IPS DF 6.9 (cell line): Measurements from ENCODE around the gene SLC23A2.

Experiments used
- DNase-seq: peaks from one replicate; pipeline ENCODE4 v3.0.0-alpha.2; 2013; ENCODE audit warnings: low read depth, low spot score
- H3K27ac ChIP-seq: one replicate; pipeline ENCODE4 v1.5.1; 2013; ENCODE audit warnings: low read length, control low read depth
- H3K27me3 ChIP-seq: 2 replicates; pipeline ENCODE4 v1.6.1; 2013; ENCODE audit warnings: mild to moderate bottlenecking, low read length; ENCODE audit not compliant: control insufficient read depth, insufficient read depth
- H3K36me3 ChIP-seq: 2 replicates; pipeline ENCODE4 v1.6.1; 2013; ENCODE audit warnings: low read length; ENCODE audit not compliant: control insufficient read depth, insufficient read depth
- H3K4me1 ChIP-seq: 2 replicates; pipeline ENCODE4 v1.6.1; 2013; ENCODE audit warnings: low read length; ENCODE audit not compliant: control insufficient read depth, insufficient read depth
- H3K4me3 ChIP-seq: 2 replicates; pipeline ENCODE4 v1.5.1; 2013; ENCODE audit warnings: mild to moderate bottlenecking, low read length
- H3K9me3 ChIP-seq: 2 replicates; pipeline ENCODE4 v1.6.1; 2013; ENCODE audit warnings: low read length, inconsistent platforms; ENCODE audit not compliant: control insufficient read depth, insufficient read depth
- WGBS: extraction: QIAGEN DNeasy Blood & Tissue Kit; methylation state at CpG from one replicate; pipeline ENCODE4 v1.1.7; 2013; ENCODE audit warnings: mixed read lengths, missing lambda C conversion rate; ENCODE audit not compliant: insufficient read length, insufficient coverage; 5-methylcytosine and 5-hydroxymethylcytosine counted together

The SLC23A2 gene

GRCh38 chr20:4836473-4836872 lies 164.8 kb downstream of the SLC23A2 start:
- no peak for DNase-seq
- H3K9me3 ChIP-seq = no peaks in the 10 kb centered on the region
- no CpG with 5 or more reads among the region's 6 CpGs for WGBS
- no peaks in the 10 kb centered on the region for H3K27me3 ChIP-seq
- no peak overlapping the region for H3K27ac ChIP-seq
- H3K4me3 ChIP-seq = no peak overlapping the region
- H3K4me1 ChIP-seq = no peaks in the 10 kb centered on the region; the same call in 1 of the 2 replicates
- no peaks in the 10 kb centered on the region for H3K36me3 ChIP-seq

GRCh38 chr20:4835244-4836177 lies 165.8 kb downstream of the SLC23A2 start:
- no peak overlapping the region for H3K27ac ChIP-seq
- no peak overlapping the region for H3K4me3 ChIP-seq
- no peaks in the 10 kb centered on the region for H3K27me3 ChIP-seq
- no CpG with 5 or more reads among the region's 16 CpGs for WGBS
- H3K4me1 ChIP-seq = no peaks in the 10 kb centered on the region; the same call in 1 of the 2 replicates
- DNase-seq = no peak
- no peaks in the 10 kb centered on the region for H3K9me3 ChIP-seq
- H3K36me3 ChIP-seq = no peaks in the 10 kb centered on the region

- no peaks in the 10 kb centered on the region for H3K27me3 ChIP-seq
- no peaks in the 10 kb centered on the region; the same call in 1 of the 2 replicates for H3K4me1 ChIP-seq
- no CpG with 5 or more reads among the region's 6 CpGs for WGBS
- H3K36me3 ChIP-seq = no peaks in the 10 kb centered on the region
- no peak overlapping the region for H3K4me3 ChIP-seq
- DNase-seq = no peak
- no peaks in the 10 kb centered on the region for H3K9me3 ChIP-seq
- H3K27ac ChIP-seq = no peak overlapping the region
These were observed 168.1 kb downstream of the SLC23A2 start for GRCh38 chr20:4833074-4833728.

GRCh38 chr20:4832469-4832868 lies 168.8 kb downstream of the SLC23A2 start:
- H3K4me1 ChIP-seq = no peaks in the 10 kb centered on the region; the same call in 1 of the 2 replicates
- no peak overlapping the region for H3K27ac ChIP-seq
- H3K36me3 ChIP-seq = no peaks in the 10 kb centered on the region
- no peaks in the 10 kb centered on the region for H3K9me3 ChIP-seq
- no peak for DNase-seq
- no peak overlapping the region for H3K4me3 ChIP-seq
- H3K27me3 ChIP-seq = no peaks in the 10 kb centered on the region
- WGBS = no CpG with 5 or more reads among the region's 2 CpGs

GRCh38 chr20:4830696-4831095 lies 170.6 kb downstream of the SLC23A2 start:
- no peaks in the 10 kb centered on the region for H3K36me3 ChIP-seq
- H3K27ac ChIP-seq = no peak overlapping the region
- no CpG with 5 or more reads among the region's 2 CpGs for WGBS
- no peaks in the 10 kb centered on the region for H3K9me3 ChIP-seq
- H3K27me3 ChIP-seq = no peaks in the 10 kb centered on the region
- DNase-seq = no peak
- no peaks in the 10 kb centered on the region for H3K4me1 ChIP-seq
- H3K4me3 ChIP-seq = no peak overlapping the region

GRCh38 chr20:4830259-4830658 lies 171.1 kb downstream of the SLC23A2 start:
- H3K4me1 ChIP-seq = no peaks in the 10 kb centered on the region
- no peak overlapping the region for H3K4me3 ChIP-seq
- no peaks in the 10 kb centered on the region for H3K9me3 ChIP-seq
- DNase-seq = no peak
- no peak overlapping the region for H3K27ac ChIP-seq
- H3K36me3 ChIP-seq = no peaks in the 10 kb centered on the region
- WGBS = no CpG with 5 or more reads among the region's 3 CpGs
- no peaks in the 10 kb centered on the region for H3K27me3 ChIP-seq

GRCh38 chr20:4829514-4830215 lies 171.6 kb downstream of the SLC23A2 start:
- no peaks in the 10 kb centered on the region for H3K36me3 ChIP-seq
- no peak overlapping the region for H3K27ac ChIP-seq
- DNase-seq = no peak
- no peaks in the 10 kb centered on the region for H3K27me3 ChIP-seq
- no peaks in the 10 kb centered on the region for H3K4me1 ChIP-seq
- no peak overlapping the region for H3K4me3 ChIP-seq
- no CpG with 5 or more reads among the region's 4 CpGs for WGBS
- no peaks in the 10 kb centered on the region for H3K9me3 ChIP-seq

- DNase-seq = no peak
- WGBS = no CpG with 5 or more reads among the region's 14 CpGs
- no peak overlapping the region for H3K4me3 ChIP-seq
These were observed 172.3 kb downstream of the SLC23A2 start for GRCh38 chr20:4828830-4829513.

GRCh38 chr20:4821590-4821989 lies 179.7 kb downstream of the SLC23A2 start:
- no CpG with 5 or more reads among the region's 5 CpGs for WGBS
- DNase-seq = no peak
- H3K4me1 ChIP-seq = 0 out of 2 replicates have a peak, but pooled peaks cover 1% of the 10 kb centered on the region
- H3K36me3 ChIP-seq = no peaks in the 10 kb centered on the region
- no peaks in the 10 kb centered on the region for H3K9me3 ChIP-seq
- no peak overlapping the region for H3K27ac ChIP-seq
- no peak overlapping the region for H3K4me3 ChIP-seq
- no peaks in the 10 kb centered on the region for H3K27me3 ChIP-seq

More at GRCh38 chr20:4828830-4829513, 172.3 kb downstream of the SLC23A2 start:
- Histone ChIP-seq H3K9me3 (no peaks in the 10 kb centered on the region), H3K4me1 (no peaks in the 10 kb centered on the region), H3K27me3 (no peaks in the 10 kb centered on the region), H3K36me3 (no peaks in the 10 kb centered on the region), H3K27ac (no peak overlapping the region)
